ENCODE data around the gene SORCS1.

GRCh38 chr10:107010531-107010930 is 154.0 kb downstream of the SORCS1 start:
- TF ChIP-seq CTCF (IDR thresholded peaks at IDR 0.05) (no peak), POLR2A (IDR thresholded peaks at IDR 0.05) (no peak)
